K562 (cell line): ENCODE data around the gene NOS2. TPM values are rescaled to one million over a fixed set of nuclear protein-coding genes. Genes with fewer than 3 reads are reported as not detected.

ENCODE experiments used
- ATAC-seq: fragments of 200-7000 bp; cut with Tn5 transposase; 3 replicates; pipeline ENCODE4 v1.9.1; 2020; ENCODE audit warnings: moderate library complexity
- BruUV-seq: library from RNA; stranded (reverse); fragments of 400-500 nt; replicated peaks from 2 replicates; lab custom pipeline; 2021; lab: Mats Ljungman, UMichigan
- CTCF ChIA-PET: fragments of 300-600 bp; formaldehyde crosslinking; extraction: SDS; loops from one replicate; lab custom pipeline; 2021; ENCODE audit warnings: low intra/inter-chr PET ratio; lab: Yijun Ruan, JAX
- POLR2A ChIA-PET: fragments of 300-600, 350-650 bp; sonication (Branson Sonifier 250); formaldehyde crosslinking; extraction: SDS; loops from one replicate; lab custom pipeline; 2021; ENCODE audit warnings: antibody characterized with exemption, inconsistent platforms; lab: Yijun Ruan, JAX
- DNase-seq, 4 experiments: peaks; one replicate each; pipeline versions ENCODE4 v3.0.0 to v3.0.0-alpha.2; 2011 to 2018; ENCODE audit warnings: low spot score in 3 of 4, mixed read lengths in 3 of 4; ENCODE audit errors: extremely low read depth in 1 of 4
- FAIRE-seq: peaks from 2 replicates; lab custom pipeline; 2011; peaks lifted over from hg19 to GRCh38; lab: Jason Lieb, UNC
- H2AFZ ChIP-seq: 2 replicates; pipeline ENCODE4 v1.6.0; 2011; ENCODE audit warnings: low read depth, low read length, control low read depth, inconsistent platforms
- H3K27ac ChIP-seq: fragments of 200-600 bp; 3 replicates; pipeline ENCODE4 v1.8.0; 2011; ENCODE audit warnings: low read depth, mild to moderate bottlenecking, control low read depth, inconsistent platforms, low read length, moderate library complexity, mixed read lengths; ENCODE audit errors: extremely low read depth
- H3K27me3 ChIP-seq, 2 experiments: fragments of 300-600 bp in 1 of 2; 2 replicates in 1 of 2; 3 replicates in 1 of 2; pipeline versions ENCODE4 v1.6.0 to v1.8.0; 2011; ENCODE audit warnings: inconsistent platforms in 2 of 2, low read length in 2 of 2, mild to moderate bottlenecking in 1 of 2, mixed read lengths in 1 of 2, moderate library complexity in 1 of 2; ENCODE audit not compliant: control insufficient read depth in 2 of 2, insufficient read depth in 2 of 2
- H3K36me3 ChIP-seq: fragments of 300-600 bp; 3 replicates; pipeline ENCODE4 v1.8.0; 2011; ENCODE audit warnings: mild to moderate bottlenecking, low read length, inconsistent platforms; ENCODE audit not compliant: control insufficient read depth, insufficient read depth
- H3K4me1 ChIP-seq, 2 experiments: fragments of 200-600 bp in 1 of 2; replicated peaks in 1 of 2; 2 replicates in 1 of 2; 3 replicates in 1 of 2; pipeline versions ENCODE4 v1.5.1 to v1.8.0; 2011; ENCODE audit warnings: inconsistent platforms in 2 of 2, low read length in 2 of 2, mild to moderate bottlenecking in 1 of 2, mixed read lengths in 1 of 2, moderate library complexity in 1 of 2; ENCODE audit not compliant: control insufficient read depth in 2 of 2, insufficient read depth in 2 of 2
- H3K4me2 ChIP-seq: 2 replicates; pipeline ENCODE4 v1.6.1; 2011; ENCODE audit warnings: low read length, control low read depth, inconsistent platforms, mixed read lengths; ENCODE audit not compliant: insufficient read depth
- H3K4me3 ChIP-seq: fragments of 200-600 bp; sonication (generic), shearing (Covaris generic); 2 replicates; pipeline ENCODE4 v1.5.1; 2016; ENCODE audit warnings: control low read depth, inconsistent platforms
- H3K79me2 ChIP-seq: fragments of 200-600 bp; 3 replicates; pipeline ENCODE4 v1.8.0; 2011; ENCODE audit warnings: low read length, inconsistent platforms; ENCODE audit not compliant: control insufficient read depth, insufficient read depth
- H3K9ac ChIP-seq, 2 experiments: 2 replicates each; pipeline versions ENCODE4 v1.6.0 to v1.6.1; 2011; ENCODE audit warnings: low read depth in 2 of 2, low read length in 2 of 2, control low read depth in 1 of 2, inconsistent platforms in 1 of 2, mild to moderate bottlenecking in 1 of 2, mixed read lengths in 1 of 2; ENCODE audit not compliant: insufficient read depth in 1 of 2
- H3K9me1 ChIP-seq: one replicate; pipeline ENCODE4 v1.6.0; 2011; ENCODE audit warnings: inconsistent platforms, mild to moderate bottlenecking, low read length, moderate library complexity; ENCODE audit not compliant: control insufficient read depth, insufficient read depth
- H3K9me3 ChIP-seq: replicated peaks from 2 replicates; pipeline ENCODE4 v1.5.1; 2011; ENCODE audit warnings: low read depth, low read length, inconsistent platforms; ENCODE audit not compliant: control insufficient read depth, insufficient read depth
- H4K20me1 ChIP-seq: replicated peaks from 2 replicates; pipeline ENCODE4 v1.6.1; 2011; ENCODE audit warnings: low read length, inconsistent platforms, mixed read lengths; ENCODE audit not compliant: control insufficient read depth, insufficient read depth
- BCL6 ChIP-seq: fragments of 250-450 bp; sonication (Bioruptor Pico); IDR thresholded peaks from 2 replicates; pipeline ENCODE4 v1.4.0; 2020
- GATAD2A ChIP-seq: fragments of 450-650 bp; IDR thresholded peaks from 2 replicates; pipeline ENCODE4 v1.6.1; 2017
- GATAD2B ChIP-seq: fragments of 450-650 bp; IDR thresholded peaks from 2 replicates; pipeline ENCODE4 v1.6.1; 2017; ENCODE audit warnings: mild to moderate bottlenecking, borderline replicate concordance
- KAT8 ChIP-seq: fragments of 450-650 bp; IDR thresholded peaks from 2 replicates; pipeline ENCODE4 v1.6.1; 2016; ENCODE audit warnings: low read depth, mild to moderate bottlenecking
- KLF10 ChIP-seq: fragments of 250-450 bp; sonication (Bioruptor Pico); IDR thresholded peaks from 2 replicates; pipeline ENCODE4 v1.6.1; 2021; ENCODE audit warnings: matching md5 sums
- LCOR ChIP-seq: sonication (generic); formaldehyde crosslinking; IDR thresholded peaks from 2 replicates; pipeline ENCODE4 v1.8.0; 2022; ENCODE audit warnings: mild to moderate bottlenecking, missing genetic modification reagents
- SIRT6 ChIP-seq: IDR thresholded peaks from one replicate; pipeline ENCODE4 v1.6.1; 2012; ENCODE audit warnings: low read depth, mild to moderate bottlenecking, control low read depth, inconsistent platforms, low read length, moderate library complexity
- SOX6 ChIP-seq: fragments of 450-650 bp; IDR thresholded peaks from 2 replicates; pipeline ENCODE4 v1.6.1; 2014; ENCODE audit warnings: mild to moderate bottlenecking
- SP1 ChIP-seq: sonication (generic); formaldehyde crosslinking; IDR thresholded peaks from 2 replicates; pipeline ENCODE4 v1.8.1; 2022; ENCODE audit warnings: mild to moderate bottlenecking, missing genetic modification reagents
- STAT5B ChIP-seq: fragments of 250-450 bp; sonication (Bioruptor Pico); IDR thresholded peaks from 2 replicates; pipeline ENCODE4 v1.8.0; 2021; ENCODE audit warnings: mild to moderate bottlenecking, inconsistent platforms
- U2AF1 ChIP-seq: fragments of 200-400 bp; formaldehyde crosslinking; optimal IDR thresholded peaks from 2 replicates; pipeline ENCODE3; 2017; ENCODE audit warnings: mild to moderate bottlenecking, low read depth, low read length, moderate library complexity
- ZNF165 ChIP-seq: fragments of 250-450 bp; sonication (Bioruptor Pico); IDR thresholded peaks from 2 replicates; pipeline ENCODE4 v1.4.0; 2020; ENCODE audit warnings: borderline replicate concordance
- ZNF668 ChIP-seq: fragments of 250-450 bp; sonication (Bioruptor Pico); IDR thresholded peaks from 2 replicates; pipeline ENCODE4 v1.8.0; 2022; ENCODE audit warnings: mild to moderate bottlenecking, inconsistent platforms
- WGBS: fragments of 100-300 bp; shearing (Covaris generic); methylation state at CpG from one replicate; pipeline ENCODE4 v1.1.6; 2016; ENCODE audit warnings: low coverage, mixed read lengths; ENCODE audit not compliant: insufficient coverage; ENCODE audit errors: missing lambda C conversion rate; 5-methylcytosine and 5-hydroxymethylcytosine counted together
- in situ Hi-C: fragments of 300-500 bp; cut with MboI; formaldehyde crosslinking; loops from 4 replicates; pipeline ENCODE4 v1.15.0; 2018; ENCODE audit warnings: inconsistent platforms, mixed read lengths
- intact Hi-C: fragments of 100-400 bp; cut with micrococcal nuclease; formaldehyde crosslinking; loops from 2 replicates; pipeline ENCODE4 v1.14.2; 2022
- polyA plus RNA-seq, 8 experiments: library from polyadenylated mRNA; depleted of rRNA in 4 of 8; stranded (reverse) in 5 of 8; unstranded in 3 of 8; fragments of >200 nt; fragmentation: Nextera tagmentation in 2 of 8; fragmentation: Illumina TruSeq in 1 of 8; extraction: Ambion mirVana in 2 of 8; extraction: Trizol in 1 of 8; gene quantifications; 2 replicates each; pipeline versions ENCODE4 v1.2.1 to v1.2.3, GENCODE V29; 2011 to 2014; ENCODE audit warnings: inconsistent platforms in 1 of 8, missing spikeins in 1 of 8
- total RNA-seq, 7 experiments: library from RNA; depleted of rRNA in 6 of 7; stranded (reverse); fragments of >200 nt in 6 of 7; fragmentation: Illumina TruSeq in 2 of 7; extraction: Trizol in 2 of 7; gene quantifications; 2 replicates each; pipeline versions ENCODE4 v1.2.1 to v1.2.3, GENCODE V29; 2011 to 2021; ENCODE audit warnings: low replicate concordance in 1 of 7
- TF ChIP-seq, protein P1 (sequence below): fragments of 450-650 bp; IDR thresholded peaks from 2 replicates; pipeline ENCODE4 v1.6.1; 2016; ENCODE audit warnings: missing biosample characterization, missing genetic modification characterization
- TF ChIP-seq, protein P2 (sequence below): fragments of 450-650 bp; formaldehyde crosslinking; IDR thresholded peaks from 2 replicates; pipeline ENCODE4 v1.4.0; 2020; ENCODE audit warnings: mild to moderate bottlenecking
- TF ChIP-seq, protein P3 (sequence below): fragments of 450-650 bp; formaldehyde crosslinking; IDR thresholded peaks from 2 replicates; pipeline ENCODE4 v1.4.0; 2022; ENCODE audit warnings: mild to moderate bottlenecking, moderate library complexity
- TF ChIP-seq, protein P4 (sequence below): fragments of 450-650 bp; IDR thresholded peaks from 2 replicates; pipeline ENCODE4 v1.7.1; 2018; ENCODE audit warnings: mild to moderate bottlenecking, low read depth; ENCODE audit not compliant: partially characterized antibody

Gene NOS2
- total and polyA plus RNA-seq, 9 of the 15 experiments (the other 6 are each of a cell fraction or from before 2014, with no cell fraction given) = not detected

DNA sequence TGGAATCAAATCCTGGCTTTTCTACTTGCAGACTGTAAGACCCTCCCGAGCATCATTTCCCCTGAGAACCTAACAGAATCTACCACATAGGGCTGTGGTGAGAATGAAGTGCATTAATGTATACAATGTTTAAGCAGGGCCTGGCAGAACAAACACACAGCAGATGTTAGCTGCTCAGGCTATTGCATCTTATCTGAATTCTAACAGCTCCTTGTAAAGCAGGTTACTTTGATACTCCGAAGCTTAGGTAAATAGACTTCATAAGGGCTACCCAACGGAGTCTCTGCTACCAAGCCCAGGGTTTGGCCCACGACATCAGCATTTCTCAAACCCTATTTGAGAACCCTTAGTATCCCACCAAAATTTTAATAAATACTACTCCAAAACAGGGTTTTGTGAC lies 24.4 kb upstream of the NOS2 start:
- no peaks in the 10 kb centered on the region for H3K4me1 ChIP-seq
- no peak overlapping the region for H3K27ac ChIP-seq
- no peaks in the 10 kb centered on the region for H3K9me1 ChIP-seq
- ChIA-PET CTCF (no interaction called here), POLR2A (interaction anchor here (0.6 kb wide), 2 partner anchors 42 to 83 kb away, joined by 3 read pairs; no protein-coding TSS in a partner anchor)
- 0% methylated on average over 4 of the region's 4 CpGs for WGBS
- ATAC-seq (no peak), DNase-seq (no peak), FAIRE-seq (no peak)
- no peak overlapping the region for H3K9ac ChIP-seq
- in situ Hi-C loops (no loop called here), intact Hi-C loops (no loop called here)
- no peak overlapping the region for H3K4me3 ChIP-seq
- H3K79me2 ChIP-seq = no peaks in the 10 kb centered on the region
- H3K27me3 ChIP-seq = peaks cover 0 to 10% of the 10 kb centered on the region in 2 experiments; a peak in 2 of 5 replicates
- no peak overlapping the region for H2AFZ ChIP-seq
- peaks cover 2% of the 10 kb centered on the region; the same call in 1 of the 2 replicates for H3K9me3 ChIP-seq
- TF ChIP-seq LCOR (CRISPR knock-in tag) (no peak), ZNF165 (CRISPR knock-in tag) (no peak), GATAD2A (no peak), KLF10 (CRISPR knock-in tag) (no peak), GATAD2B (no peak), SP1 (CRISPR knock-in tag) (no peak), U2AF1 (no peak), BCL6 (CRISPR knock-in tag) (no peak), KAT8 (no peak), STAT5B (CRISPR knock-in tag) (no peak), SIRT6 (no peak), SOX6 (no peak), ZNF668 (CRISPR knock-in tag) (no peak)
- TF ChIP-seq, protein P1, sequence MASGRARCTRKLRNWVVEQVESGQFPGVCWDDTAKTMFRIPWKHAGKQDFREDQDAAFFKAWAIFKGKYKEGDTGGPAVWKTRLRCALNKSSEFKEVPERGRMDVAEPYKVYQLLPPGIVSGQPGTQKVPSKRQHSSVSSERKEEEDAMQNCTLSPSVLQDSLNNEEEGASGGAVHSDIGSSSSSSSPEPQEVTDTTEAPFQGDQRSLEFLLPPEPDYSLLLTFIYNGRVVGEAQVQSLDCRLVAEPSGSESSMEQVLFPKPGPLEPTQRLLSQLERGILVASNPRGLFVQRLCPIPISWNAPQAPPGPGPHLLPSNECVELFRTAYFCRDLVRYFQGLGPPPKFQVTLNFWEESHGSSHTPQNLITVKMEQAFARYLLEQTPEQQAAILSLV (tag) = no peak
- TF ChIP-seq, protein P2, sequence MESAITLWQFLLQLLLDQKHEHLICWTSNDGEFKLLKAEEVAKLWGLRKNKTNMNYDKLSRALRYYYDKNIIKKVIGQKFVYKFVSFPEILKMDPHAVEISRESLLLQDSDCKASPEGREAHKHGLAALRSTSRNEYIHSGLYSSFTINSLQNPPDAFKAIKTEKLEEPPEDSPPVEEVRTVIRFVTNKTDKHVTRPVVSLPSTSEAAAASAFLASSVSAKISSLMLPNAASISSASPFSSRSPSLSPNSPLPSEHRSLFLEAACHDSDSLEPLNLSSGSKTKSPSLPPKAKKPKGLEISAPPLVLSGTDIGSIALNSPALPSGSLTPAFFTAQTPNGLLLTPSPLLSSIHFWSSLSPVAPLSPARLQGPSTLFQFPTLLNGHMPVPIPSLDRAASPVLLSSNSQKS = no peak
- TF ChIP-seq, protein P3, sequence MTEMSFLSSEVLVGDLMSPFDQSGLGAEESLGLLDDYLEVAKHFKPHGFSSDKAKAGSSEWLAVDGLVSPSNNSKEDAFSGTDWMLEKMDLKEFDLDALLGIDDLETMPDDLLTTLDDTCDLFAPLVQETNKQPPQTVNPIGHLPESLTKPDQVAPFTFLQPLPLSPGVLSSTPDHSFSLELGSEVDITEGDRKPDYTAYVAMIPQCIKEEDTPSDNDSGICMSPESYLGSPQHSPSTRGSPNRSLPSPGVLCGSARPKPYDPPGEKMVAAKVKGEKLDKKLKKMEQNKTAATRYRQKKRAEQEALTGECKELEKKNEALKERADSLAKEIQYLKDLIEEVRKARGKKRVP = no peak
- TF ChIP-seq, protein P4, sequence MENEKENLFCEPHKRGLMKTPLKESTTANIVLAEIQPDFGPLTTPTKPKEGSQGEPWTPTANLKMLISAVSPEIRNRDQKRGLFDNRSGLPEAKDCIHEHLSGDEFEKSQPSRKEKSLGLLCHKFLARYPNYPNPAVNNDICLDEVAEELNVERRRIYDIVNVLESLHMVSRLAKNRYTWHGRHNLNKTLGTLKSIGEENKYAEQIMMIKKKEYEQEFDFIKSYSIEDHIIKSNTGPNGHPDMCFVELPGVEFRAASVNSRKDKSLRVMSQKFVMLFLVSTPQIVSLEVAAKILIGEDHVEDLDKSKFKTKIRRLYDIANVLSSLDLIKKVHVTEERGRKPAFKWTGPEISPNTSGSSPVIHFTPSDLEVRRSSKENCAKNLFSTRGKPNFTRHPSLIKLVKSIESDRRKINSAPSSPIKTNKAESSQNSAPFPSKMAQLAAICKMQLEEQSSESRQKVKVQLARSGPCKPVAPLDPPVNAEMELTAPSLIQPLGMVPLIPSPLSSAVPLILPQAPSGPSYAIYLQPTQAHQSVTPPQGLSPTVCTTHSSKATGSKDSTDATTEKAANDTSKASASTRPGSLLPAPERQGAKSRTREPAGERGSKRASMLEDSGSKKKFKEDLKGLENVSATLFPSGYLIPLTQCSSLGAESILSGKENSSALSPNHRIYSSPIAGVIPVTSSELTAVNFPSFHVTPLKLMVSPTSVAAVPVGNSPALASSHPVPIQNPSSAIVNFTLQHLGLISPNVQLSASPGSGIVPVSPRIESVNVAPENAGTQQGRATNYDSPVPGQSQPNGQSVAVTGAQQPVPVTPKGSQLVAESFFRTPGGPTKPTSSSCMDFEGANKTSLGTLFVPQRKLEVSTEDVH = no peak
- no TSS peak for BruUV-seq
- no peaks in the 10 kb centered on the region for H4K20me1 ChIP-seq
- H3K36me3 ChIP-seq = no peaks in the 10 kb centered on the region
- no peak overlapping the region for H3K4me2 ChIP-seq
